HG03097 (cell line): ENCODE data around the gene KCTD12.
"Not testable (repeated sequence)": the region's sequence is repeated elsewhere in the genome, so short reads cannot be mapped to it uniquely, and the experiment has no call there.

Experiments used
- ATAC-seq: cut with Tn5 transposase; IDR thresholded peaks from one replicate; pipeline ENCODE4 v1.9.1; 2021; ENCODE audit not compliant: unreplicated experiment, low FRiP score

KCTD12 gene

GRCh38 chr13:76886292-76887075 lies at the start of gene KCTD12:
Gene KCTD12, minus strand, starts transcription at chr13:76886405. Its CDS starts 257 bp downstream, at chr13:76886148.
- ATAC-seq = peak; percentile 63

DNA sequence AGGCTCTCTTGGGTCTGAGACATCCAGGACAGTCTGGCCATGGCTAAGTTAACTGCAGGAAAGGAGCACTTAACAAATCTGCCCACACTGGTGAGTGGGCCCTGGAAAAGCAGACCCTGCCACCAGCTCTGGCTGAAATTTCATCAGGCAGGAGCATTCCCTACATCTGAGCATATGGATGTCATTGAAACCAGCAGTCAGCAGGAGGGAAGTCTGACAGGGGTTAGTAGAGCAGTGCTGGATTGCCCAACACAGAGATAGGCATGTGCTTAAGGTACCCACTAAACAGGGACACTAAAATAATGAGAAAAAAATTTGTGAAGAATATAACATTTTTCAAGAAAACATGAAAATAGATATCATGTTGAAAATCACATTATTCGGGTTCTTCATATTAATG lies 48.5 kb upstream of the KCTD12 start:
- ATAC-seq = no peak

DNA sequence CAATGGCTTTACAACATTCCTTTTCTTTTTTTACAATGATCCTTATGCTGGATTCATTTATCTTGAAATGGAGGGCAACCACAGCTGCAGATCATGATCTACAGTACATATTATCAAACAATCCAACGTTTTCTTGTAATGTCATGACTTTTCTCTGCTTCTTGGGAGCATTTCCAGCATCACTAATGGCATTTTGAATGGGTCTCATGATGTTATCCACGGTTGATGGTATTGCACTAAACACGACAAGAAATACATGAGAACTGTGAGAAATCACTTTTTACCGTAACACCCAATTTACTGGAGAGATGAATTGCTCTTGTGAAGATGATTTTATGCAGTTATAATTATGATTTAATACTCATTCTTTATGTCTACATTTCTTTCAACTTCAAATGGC lies 45.9 kb upstream of the KCTD12 start:
- ATAC-seq = no peak

DNA sequence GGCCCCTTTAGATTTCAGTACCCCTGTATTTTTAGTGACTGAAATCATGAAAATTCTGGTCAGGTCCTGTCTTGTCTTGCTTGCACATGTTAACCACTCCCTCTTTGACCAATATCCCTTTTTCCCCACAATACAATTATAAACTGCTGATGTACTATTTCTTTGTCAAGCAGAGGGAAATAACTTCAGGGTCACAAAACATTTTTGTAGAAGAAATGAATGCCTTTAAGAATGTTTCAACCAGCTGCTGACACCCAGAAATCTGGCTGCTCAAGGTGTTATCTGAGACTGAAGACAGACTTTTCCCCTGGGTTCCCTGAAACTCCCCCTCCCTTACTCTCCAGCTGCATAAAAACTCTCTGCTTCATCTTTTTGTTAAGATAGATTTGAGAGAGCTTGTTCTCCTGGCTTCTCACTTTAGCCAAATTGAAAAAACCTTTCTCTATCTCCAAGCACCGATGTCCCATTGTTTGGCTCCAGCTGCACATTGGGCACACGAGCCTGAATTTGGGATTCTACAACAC lies 43.7 kb upstream of the KCTD12 start:
- no peak for ATAC-seq

DNA sequence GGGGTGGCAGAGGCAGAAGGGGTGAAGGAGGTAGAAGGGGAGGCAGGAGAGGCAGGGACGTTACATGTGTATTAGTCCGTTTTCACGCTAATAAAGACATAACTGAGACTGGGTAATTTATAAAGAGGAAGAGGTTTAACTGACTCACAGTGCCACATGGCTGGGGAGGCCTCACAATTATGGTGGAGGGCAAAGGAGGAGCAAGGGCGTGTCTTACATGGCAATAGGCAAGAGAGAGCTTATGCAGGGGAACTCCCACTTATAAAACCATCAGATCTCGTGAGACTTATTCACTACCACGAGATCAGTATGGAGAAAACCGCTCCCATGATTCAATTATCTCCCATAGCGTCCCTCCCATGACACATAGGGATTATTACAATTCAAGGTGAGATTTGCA lies 43.1 kb upstream of the KCTD12 start:
- no peak for ATAC-seq

DNA sequence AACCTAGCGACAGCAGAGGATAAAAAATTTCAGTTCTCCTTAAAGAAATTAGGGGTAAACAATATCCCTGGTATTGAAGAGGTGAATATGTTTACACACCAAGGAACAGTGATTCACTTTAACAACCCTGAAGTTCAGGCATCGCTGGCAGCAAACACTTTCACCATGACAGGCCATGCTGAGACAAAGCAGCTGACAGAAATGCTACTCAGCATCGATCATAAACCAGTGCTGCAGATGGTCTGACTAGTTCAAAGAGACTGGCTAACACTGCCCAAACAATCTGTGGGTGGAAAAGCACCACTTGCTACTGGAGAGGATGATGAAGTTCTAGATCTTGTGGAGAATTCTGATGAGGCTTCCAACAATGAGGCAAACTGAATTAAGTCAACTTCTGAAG lies 42.3 kb upstream of the KCTD12 start:
- ATAC-seq = no peak

DNA sequence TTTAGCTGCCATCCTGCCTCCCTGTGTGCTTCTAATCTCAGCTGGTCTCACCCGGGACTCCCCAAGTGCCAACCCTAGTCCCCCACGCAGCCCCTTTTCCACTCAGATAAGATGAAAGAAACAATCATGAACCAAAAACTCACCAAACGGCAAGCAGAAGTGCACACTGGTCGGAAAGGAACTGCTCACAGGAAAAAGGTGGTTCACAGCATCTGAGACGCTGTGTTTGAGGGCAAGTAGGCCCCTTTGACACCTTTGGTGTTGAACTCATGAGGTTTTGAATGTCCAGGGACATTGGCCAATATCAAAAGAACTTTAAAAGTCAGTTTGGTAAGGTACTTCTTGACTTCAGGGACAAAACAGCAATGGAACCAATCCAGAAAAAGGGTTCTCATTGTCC lies 41.8 kb upstream of the KCTD12 start:
- no peak for ATAC-seq

- no peak for ATAC-seq
These were observed 38.9 kb upstream of the KCTD12 start for GRCh38 chr13:76925115-76925514.

- ATAC-seq = no peak
These were observed 35.3 kb upstream of the KCTD12 start for GRCh38 chr13:76921516-76921915.

DNA sequence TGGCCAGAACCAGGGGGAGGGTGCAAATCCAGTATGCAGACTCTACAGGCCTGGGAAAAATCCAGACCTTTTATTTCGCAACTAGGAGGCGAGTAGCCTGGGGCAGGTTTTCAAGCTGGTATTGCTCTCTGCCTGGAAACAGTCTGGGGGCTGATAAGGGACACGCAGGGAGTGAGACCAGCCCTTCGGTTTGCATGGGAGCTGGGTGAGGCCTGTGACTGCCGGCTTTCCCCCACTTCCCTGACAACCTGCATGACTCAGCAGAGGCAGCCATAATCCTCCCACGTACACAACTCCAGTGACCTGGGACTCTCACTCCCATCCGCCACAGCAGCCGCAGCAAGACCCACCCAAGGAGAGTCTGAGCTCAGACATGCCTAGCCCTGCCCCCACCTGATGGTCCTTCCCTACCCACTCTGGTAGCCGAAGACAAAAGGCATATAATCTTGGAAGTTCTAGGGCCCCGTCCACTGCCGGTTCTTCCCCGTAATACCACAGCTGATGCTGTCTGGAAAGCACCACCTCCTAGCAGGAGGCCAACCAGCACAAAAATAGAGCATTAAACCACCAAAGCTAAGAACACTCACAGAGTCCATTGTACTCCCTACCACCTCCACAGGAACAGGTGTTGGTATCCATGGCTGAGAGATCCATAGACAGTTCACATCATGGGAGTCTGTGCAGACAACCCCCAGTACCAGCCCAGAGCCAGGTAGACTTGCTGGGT lies 31.7 kb upstream of the KCTD12 start:
- ATAC-seq = not testable (repeated sequence)

- ATAC-seq = no peak
These were observed 30.9 kb upstream of the KCTD12 start for GRCh38 chr13:76917095-76917494.

- ATAC-seq = no peak
These were observed 27.7 kb upstream of the KCTD12 start for GRCh38 chr13:76913898-76914297.

GRCh38 chr13:76912476-76912875 lies 26.3 kb upstream of the KCTD12 start:
- ATAC-seq = no peak

DNA sequence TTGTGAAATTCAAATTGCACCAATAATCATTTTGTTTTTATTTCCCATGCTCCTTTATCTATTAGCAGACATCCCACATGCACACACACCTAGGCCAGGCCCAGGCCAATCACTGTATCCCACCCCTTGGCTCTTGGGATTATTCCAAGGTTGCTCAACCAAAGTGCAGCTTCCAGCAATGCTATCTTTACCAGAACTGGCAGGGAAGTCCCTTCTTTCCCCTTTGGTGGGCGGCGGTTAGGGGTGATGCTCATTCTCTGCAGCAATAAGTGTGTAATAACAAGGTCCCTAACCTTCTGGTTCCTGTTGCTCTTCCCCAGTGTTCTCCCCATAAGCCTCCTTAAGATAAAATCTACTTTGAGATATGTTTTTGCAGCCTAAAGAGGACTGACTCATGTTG lies 18.3 kb upstream of the KCTD12 start:
- no peak for ATAC-seq

- peak; percentile 94 for ATAC-seq
These were observed 17.4 kb upstream of the KCTD12 start for GRCh38 chr13:76903544-76904162.

GRCh38 chr13:76899066-76899465 lies 12.9 kb upstream of the KCTD12 start:
- ATAC-seq = not testable (repeated sequence)

DNA sequence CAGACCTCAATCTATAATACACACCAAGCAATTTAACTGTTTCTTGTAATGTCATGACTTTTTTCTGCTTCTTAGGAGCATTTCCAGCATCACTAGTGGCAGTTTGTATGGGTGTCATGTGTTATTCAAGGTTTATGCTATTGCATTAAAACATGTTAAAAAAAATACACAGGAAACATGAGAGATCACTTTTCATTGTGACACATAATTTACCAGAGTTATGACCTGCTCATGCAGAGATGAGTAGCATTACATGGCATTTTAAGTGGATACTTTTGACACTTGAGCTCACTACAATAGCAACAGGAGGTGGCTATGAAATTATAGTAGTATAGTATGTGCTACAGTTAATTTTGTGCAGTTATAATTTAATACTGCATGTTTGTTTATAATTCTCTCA lies 11.0 kb upstream of the KCTD12 start:
- not testable (repeated sequence) for ATAC-seq

DNA sequence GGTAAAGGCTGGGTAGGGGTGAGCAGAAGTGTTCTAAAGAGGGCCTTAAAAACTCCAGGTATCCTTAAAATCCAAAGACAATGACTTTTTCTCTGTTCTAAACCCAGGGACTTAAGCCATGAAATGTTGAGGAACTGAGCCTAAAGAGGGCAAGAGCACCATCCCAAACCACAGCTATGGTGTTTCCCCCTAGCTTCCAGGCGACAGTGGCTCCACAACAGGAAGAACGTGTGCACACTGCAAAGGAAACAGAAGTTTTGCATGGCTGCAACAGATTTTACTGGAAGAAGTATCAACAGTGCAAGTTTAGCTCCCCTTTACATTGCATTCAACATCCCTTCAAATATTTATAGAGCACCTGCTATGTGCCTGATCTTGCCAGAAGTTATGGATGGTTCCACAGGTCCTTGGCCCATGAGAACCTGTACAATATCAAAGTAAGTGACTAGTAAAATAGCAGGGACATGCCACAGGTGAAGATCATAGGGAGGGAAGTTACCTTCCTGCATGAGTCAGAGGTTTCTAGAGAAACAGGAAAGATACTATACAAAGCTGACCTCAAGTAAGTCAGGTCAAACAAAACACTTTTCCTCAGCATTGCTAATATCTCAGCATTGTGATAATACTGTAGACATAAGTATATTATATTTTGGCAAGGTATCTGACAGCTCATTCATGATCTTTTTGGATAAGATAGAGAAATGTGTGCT lies 8.4 kb upstream of the KCTD12 start:
- ATAC-seq = no peak

- ATAC-seq = no peak
These were observed 6.3 kb upstream of the KCTD12 start for GRCh38 chr13:76892488-76892887.

DNA sequence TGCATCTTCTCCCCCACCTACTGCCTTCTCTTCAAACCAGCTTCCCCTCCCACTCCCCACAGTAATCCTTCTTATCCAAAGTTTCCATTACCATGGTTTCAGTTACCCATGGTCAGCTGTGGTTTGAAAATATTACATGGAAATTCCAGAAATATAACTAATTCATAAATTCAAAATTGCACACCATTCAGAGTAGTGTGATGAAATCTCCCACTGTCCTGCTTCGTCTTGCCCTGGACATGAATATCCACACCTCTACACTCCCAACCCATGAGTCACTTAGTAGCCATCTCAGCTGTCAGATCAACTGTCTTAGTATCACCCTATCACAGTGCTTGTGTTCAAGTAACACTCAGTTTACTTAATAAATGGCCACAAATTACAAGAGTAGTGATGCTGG lies 3.8 kb upstream of the KCTD12 start:
- ATAC-seq = no peak

DNA sequence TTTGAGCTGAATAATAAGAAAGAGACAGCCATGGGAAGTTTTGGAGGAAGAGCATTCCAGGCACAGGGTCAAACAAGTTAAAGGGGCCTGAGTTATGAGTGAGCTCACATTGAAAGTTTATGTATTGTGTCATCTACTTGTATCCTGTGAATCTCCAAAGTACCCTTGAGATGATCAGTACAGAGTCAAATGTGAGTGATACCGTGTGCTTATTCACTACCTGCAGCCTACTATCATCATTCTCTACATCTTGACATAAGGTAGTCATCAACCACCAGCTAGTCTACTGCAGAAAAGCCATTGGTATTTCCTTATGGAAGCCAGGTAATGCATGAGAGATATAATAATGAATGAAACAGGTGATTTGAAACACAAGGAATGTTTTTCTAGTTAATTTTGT lies 3.0 kb upstream of the KCTD12 start:
- no peak for ATAC-seq
